IMR-90 (cell line): ENCODE data around the gene GRID2IP. TPM values are rescaled to one million over a fixed set of nuclear protein-coding genes. Genes with fewer than 3 reads are reported as not detected.

Source experiments
- ATAC-seq: fragments of 200-7000 bp; cut with Tn5 transposase; 2 replicates; pipeline ENCODE4 v1.9.1; 2020; ENCODE audit warnings: low read depth, mild to moderate bottlenecking, moderate library complexity
- BruUV-seq: library from RNA; stranded (reverse); fragments of 400-500 nt; replicated peaks from 2 replicates; lab custom pipeline; 2021; lab: Mats Ljungman, UMichigan
- CTCF ChIA-PET: fragments of 300-600 bp; formaldehyde crosslinking; extraction: SDS; loops from one replicate; lab custom pipeline; 2021; ENCODE audit warnings: antibody characterized with exemption; lab: Yijun Ruan, JAX
- POLR2A ChIA-PET: fragments of 300-600 bp; sonication (Branson Sonifier 250); formaldehyde crosslinking; loops from one replicate; lab custom pipeline; 2022; ENCODE audit warnings: antibody characterized with exemption; ENCODE audit not compliant: unreplicated experiment; lab: Charles Lee
- DNase-seq: peaks from one replicate; pipeline ENCODE4 v3.0.0; 2013
- H2AFZ ChIP-seq: replicated peaks from 2 replicates; pipeline ENCODE3; 2013; ENCODE audit warnings: low read length, mild to moderate bottlenecking; ENCODE audit not compliant: poor library complexity
- H2AK5ac ChIP-seq: 2 replicates; pipeline ENCODE4 v1.6.1; 2013; ENCODE audit warnings: low read depth, low read length, inconsistent platforms
- H2AK9ac ChIP-seq: replicated peaks from 2 replicates; pipeline ENCODE3; 2013; ENCODE audit warnings: mild to moderate bottlenecking, low read depth, low read length, moderate library complexity; ENCODE audit not compliant: poor library complexity
- H2BK120ac ChIP-seq: 2 replicates; pipeline ENCODE4 v1.6.1; 2013; ENCODE audit warnings: low read depth, low read length, inconsistent platforms
- H2BK15ac ChIP-seq: 3 replicates; pipeline ENCODE4 v1.6.1; 2013; ENCODE audit warnings: low read depth, low read length, inconsistent platforms
- H2BK20ac ChIP-seq: 2 replicates; pipeline ENCODE4 v1.6.1; 2013; ENCODE audit warnings: low read depth, mild to moderate bottlenecking, inconsistent platforms, low read length, moderate library complexity
- H2BK5ac ChIP-seq: 2 replicates; pipeline ENCODE4 v1.6.1; 2013; ENCODE audit warnings: mild to moderate bottlenecking, low read depth, low read length, inconsistent platforms; ENCODE audit not compliant: poor library complexity, severe bottlenecking
- H3K14ac ChIP-seq: replicated peaks from 2 replicates; pipeline ENCODE4 v1.6.1; 2013; ENCODE audit warnings: low read depth, low read length, inconsistent platforms
- H3K18ac ChIP-seq: 2 replicates; pipeline ENCODE4 v1.6.1; 2013; ENCODE audit warnings: low read depth, low read length, control low read depth
- H3K23ac ChIP-seq: 2 replicates; pipeline ENCODE4 v1.6.1; 2013; ENCODE audit warnings: low read depth, low read length, inconsistent platforms
- H3K27ac ChIP-seq: 2 replicates; pipeline ENCODE4 v1.5.1; 2013; ENCODE audit warnings: mild to moderate bottlenecking, control low read depth, low read length; ENCODE audit not compliant: insufficient read depth
- H3K27me3 ChIP-seq: 2 replicates; pipeline ENCODE4 v1.6.1; 2013; ENCODE audit warnings: low read length; ENCODE audit not compliant: control insufficient read depth, insufficient read depth
- H3K36me3 ChIP-seq: 2 replicates; pipeline ENCODE4 v1.6.1; 2013; ENCODE audit warnings: low read length, mixed read lengths; ENCODE audit not compliant: control insufficient read depth, insufficient read depth
- H3K4ac ChIP-seq: 2 replicates; pipeline ENCODE4 v1.6.1; 2013; ENCODE audit warnings: low read depth, low read length, inconsistent platforms
- H3K4me1 ChIP-seq: 2 replicates; pipeline ENCODE4 v1.6.1; 2013; ENCODE audit warnings: low read length, mixed read lengths; ENCODE audit not compliant: control insufficient read depth, insufficient read depth
- H3K4me2 ChIP-seq: 2 replicates; pipeline ENCODE4 v1.6.1; 2013; ENCODE audit warnings: low read depth, mild to moderate bottlenecking, control low read depth, low read length, moderate library complexity
- H3K4me3 ChIP-seq: 2 replicates; pipeline ENCODE4 v1.5.1; 2013; ENCODE audit warnings: low read depth, mild to moderate bottlenecking, control low read depth, low read length, moderate library complexity; ENCODE audit not compliant: insufficient read depth
- H3K56ac ChIP-seq: 2 replicates; pipeline ENCODE4 v1.6.1; 2013; ENCODE audit warnings: low read length, inconsistent platforms; ENCODE audit not compliant: insufficient read depth; ENCODE audit errors: extremely low read depth
- H3K79me1 ChIP-seq, 2 experiments: 2 replicates each; pipeline ENCODE4 v1.6.1; 2013; ENCODE audit warnings: low read length in 2 of 2, inconsistent platforms in 1 of 2, low read depth in 1 of 2
- H3K9ac ChIP-seq: 2 replicates; pipeline ENCODE4 v1.6.1; 2013; ENCODE audit warnings: low read depth, low read length, control low read depth
- H3K9me1 ChIP-seq: 2 replicates; pipeline ENCODE4 v1.6.1; 2013; ENCODE audit warnings: low read length, inconsistent platforms; ENCODE audit not compliant: insufficient read depth
- H3K9me3 ChIP-seq: 2 replicates; pipeline ENCODE4 v1.6.1; 2013; ENCODE audit warnings: low read length; ENCODE audit not compliant: control insufficient read depth, insufficient read depth
- H4K20me1 ChIP-seq: 2 replicates; pipeline ENCODE4 v1.6.1; 2013; ENCODE audit warnings: low read length, inconsistent platforms; ENCODE audit not compliant: insufficient read depth
- H4K5ac ChIP-seq: 2 replicates; pipeline ENCODE4 v1.6.1; 2013; ENCODE audit warnings: mild to moderate bottlenecking, low read depth, low read length, control low read depth
- H4K8ac ChIP-seq, 2 experiments: 2 replicates each; pipeline ENCODE4 v1.6.1; 2013; ENCODE audit warnings: low read depth in 2 of 2, low read length in 2 of 2, control low read depth in 1 of 2, inconsistent platforms in 1 of 2
- H4K91ac ChIP-seq: 2 replicates; pipeline ENCODE4 v1.6.1; 2013; ENCODE audit warnings: low read depth, low read length, inconsistent platforms; ENCODE audit not compliant: insufficient read depth
- NFE2L2 ChIP-seq: fragments of 150-350 bp; IDR thresholded peaks from 2 replicates; pipeline ENCODE4 v1.6.1; 2016; ENCODE audit warnings: low read depth, mild to moderate bottlenecking, low read length
- POLR2A ChIP-seq: IDR thresholded peaks from 2 replicates; pipeline ENCODE4 v1.6.1; 2012; ENCODE audit warnings: mild to moderate bottlenecking, low read depth, low read length
- RFX5 ChIP-seq: IDR thresholded peaks from 2 replicates; pipeline ENCODE4 v1.8.0; 2012; ENCODE audit warnings: low read depth, mild to moderate bottlenecking, low read length, moderate library complexity
- WGBS, 2 experiments: methylation state at CpG; one replicate each; pipeline versions ENCODE4 v1.1.5 to v1.1.7; 2013; ENCODE audit warnings: missing lambda C conversion rate in 2 of 2; ENCODE audit not compliant: insufficient read length in 1 of 2; ENCODE audit errors: extremely low coverage in 2 of 2; 5-methylcytosine and 5-hydroxymethylcytosine counted together
- dilution Hi-C: fragments of 300-500 bp; cut with HindIII; formaldehyde crosslinking; loops from one replicate; pipeline ENCODE4 v1.14.3; 2018; ENCODE audit warnings: low sequenced_read_pairs; ENCODE audit not compliant: unreplicated experiment
- in situ Hi-C: fragments of 300-500 bp; cut with MboI; formaldehyde crosslinking; loops from 3 replicates; pipeline ENCODE4 v1.14.3; 2019; ENCODE audit warnings: low sequenced_read_pairs, inconsistent platforms, mixed read lengths
- intact Hi-C: fragments of 100-400 bp; cut with micrococcal nuclease; formaldehyde crosslinking; loops from 2 replicates; pipeline ENCODE4 v1.10.0; 2022
- polyA plus RNA-seq, 3 experiments: library from polyadenylated mRNA; depleted of rRNA; stranded (reverse); fragments of >200 nt; gene quantifications; 2 replicates each; pipeline ENCODE4 v1.2.3, GENCODE V29; 2012; ENCODE audit warnings: low replicate concordance in 1 of 3
- total RNA-seq: library from RNA; depleted of rRNA; stranded (reverse); fragments of >200 nt; gene quantifications from 2 replicates; pipeline ENCODE4 v1.2.3, GENCODE V29; 2012

Gene GRID2IP
- total and polyA plus RNA-seq, 2 of the 4 experiments (the other 2 are of a cell fraction), result not detected

DNA sequence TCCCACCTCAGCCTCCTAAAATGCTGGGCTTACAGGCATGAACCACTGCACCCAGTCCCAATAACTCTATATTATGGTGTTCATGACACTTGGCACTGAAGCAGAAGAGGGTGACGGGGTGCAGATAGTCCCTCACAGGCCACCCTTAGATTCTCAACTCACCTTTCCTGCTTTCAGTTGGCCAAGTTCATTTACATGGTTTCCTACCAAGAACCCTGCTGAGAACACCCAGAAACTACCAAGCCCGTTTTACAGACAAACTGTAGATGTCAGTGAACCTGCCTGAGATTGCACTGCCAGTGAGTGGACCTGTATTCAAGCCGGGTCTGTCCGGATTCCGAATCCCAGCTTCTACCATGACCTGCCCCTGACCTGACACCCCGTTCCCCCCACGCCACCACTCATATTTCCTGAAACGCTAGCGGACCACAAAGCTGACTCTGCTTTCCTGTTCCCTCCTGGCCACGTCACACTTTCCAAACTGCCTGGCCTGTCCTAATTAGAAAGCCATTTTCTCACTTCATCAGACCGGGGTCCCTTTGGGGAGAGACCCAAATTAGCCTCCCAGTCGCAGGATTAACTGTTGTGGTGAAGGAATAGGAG, 17.3 kb downstream of the GRID2IP start:
- Histone ChIP-seq H3K23ac (no peak overlapping the region), H4K8ac (no peak overlapping the region), H3K56ac (no peak overlapping the region), H4K91ac (no peak overlapping the region), H2BK20ac (no peak overlapping the region), H3K79me1 (no peaks in the 10 kb centered on the region), H2AFZ (no peak overlapping the region), H3K9me1 (no peaks in the 10 kb centered on the region), H3K4me3 (no peak overlapping the region), H3K4ac (no peak overlapping the region), H4K5ac (no peak overlapping the region), H3K27me3 (peaks cover 66% of the 10 kb centered on the region), H2BK120ac (no peak overlapping the region), H3K14ac (no peak overlapping the region), H3K4me2 (no peak overlapping the region), H2BK5ac (no peak overlapping the region), H2AK9ac (no peak overlapping the region), H3K18ac (no peak overlapping the region), H3K9ac (no peak overlapping the region), H3K36me3 (no peaks in the 10 kb centered on the region), H3K4me1 (no peaks in the 10 kb centered on the region), H2BK15ac (no peak overlapping the region), H4K20me1 (no peaks in the 10 kb centered on the region), H3K27ac (no peak overlapping the region), H3K9me3 (no peaks in the 10 kb centered on the region), H2AK5ac (no peak overlapping the region)
- dilution Hi-C loops, result no loop called here
- ChIA-PET POLR2A (no interaction called here), CTCF (interaction anchor here (0.6 kb wide), 1 partner anchor 14 kb away, joined by 3 read pairs; no protein-coding TSS in a partner anchor)
- intact Hi-C loops, result no loop called here
- DNase-seq, result no peak
- no peak for TF ChIP-seq POLR2A
- TF ChIP-seq RFX5, result no peak
- no peak for TF ChIP-seq NFE2L2
- BruUV-seq, result no TSS peak
- 37% methylated on average over 8 of the region's 12 CpGs; no CpG with 5 or more reads in 1 of the 2 experiments for WGBS, 2 experiments
- in situ Hi-C loops, result no loop called here
- ATAC-seq, result no peak
